GM12801 (cell line): Measurements from ENCODE around the gene FAM9C.

ENCODE experiments used
- TF ChIP-seq, protein P1 (sequence below): IDR thresholded peaks from one replicate; pipeline ENCODE4 v1.5.1; 2011; ENCODE audit warnings: control low read depth; ENCODE audit not compliant: insufficient read length; ENCODE audit errors: extremely low read depth

The FAM9C gene

DNA sequence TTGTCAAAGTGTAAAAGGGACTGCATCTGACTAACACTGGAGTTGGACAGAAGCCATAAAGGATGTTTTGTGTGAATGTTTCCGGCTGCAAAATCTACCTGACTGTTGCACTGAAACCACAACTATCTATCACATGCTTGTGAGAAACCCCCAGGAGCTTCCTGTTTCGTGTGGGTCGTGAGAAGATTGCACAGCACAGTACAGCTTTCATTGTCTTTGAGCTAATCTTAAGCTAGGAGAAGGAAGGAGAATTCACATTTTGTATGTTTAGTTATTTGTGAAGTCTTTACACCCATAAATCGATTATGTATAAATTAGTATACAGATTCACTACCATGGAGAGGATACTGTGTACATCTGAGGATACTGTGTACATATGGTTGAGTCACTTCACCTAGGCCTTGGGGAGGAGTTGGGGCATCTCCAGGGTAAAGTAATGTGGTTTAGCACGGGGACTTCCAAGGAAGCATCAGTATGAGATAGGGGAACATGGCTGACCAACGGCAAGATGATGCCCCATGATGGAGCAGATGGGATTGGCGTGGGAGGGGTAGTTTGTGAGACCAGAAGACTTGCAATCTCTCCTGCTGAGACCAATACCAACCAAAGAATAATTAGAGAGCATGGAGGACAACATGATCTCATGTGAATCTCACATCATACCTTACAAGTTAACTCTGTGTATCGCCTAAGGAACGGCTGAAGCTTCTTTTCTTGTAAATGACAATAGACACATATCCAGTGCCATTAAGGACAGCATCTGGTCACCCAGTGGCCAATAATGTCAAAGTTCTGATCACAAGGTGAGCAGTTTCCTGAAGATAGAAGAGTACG lies 43.1 kb upstream of the FAM9C start:
- TF ChIP-seq, protein P1, sequence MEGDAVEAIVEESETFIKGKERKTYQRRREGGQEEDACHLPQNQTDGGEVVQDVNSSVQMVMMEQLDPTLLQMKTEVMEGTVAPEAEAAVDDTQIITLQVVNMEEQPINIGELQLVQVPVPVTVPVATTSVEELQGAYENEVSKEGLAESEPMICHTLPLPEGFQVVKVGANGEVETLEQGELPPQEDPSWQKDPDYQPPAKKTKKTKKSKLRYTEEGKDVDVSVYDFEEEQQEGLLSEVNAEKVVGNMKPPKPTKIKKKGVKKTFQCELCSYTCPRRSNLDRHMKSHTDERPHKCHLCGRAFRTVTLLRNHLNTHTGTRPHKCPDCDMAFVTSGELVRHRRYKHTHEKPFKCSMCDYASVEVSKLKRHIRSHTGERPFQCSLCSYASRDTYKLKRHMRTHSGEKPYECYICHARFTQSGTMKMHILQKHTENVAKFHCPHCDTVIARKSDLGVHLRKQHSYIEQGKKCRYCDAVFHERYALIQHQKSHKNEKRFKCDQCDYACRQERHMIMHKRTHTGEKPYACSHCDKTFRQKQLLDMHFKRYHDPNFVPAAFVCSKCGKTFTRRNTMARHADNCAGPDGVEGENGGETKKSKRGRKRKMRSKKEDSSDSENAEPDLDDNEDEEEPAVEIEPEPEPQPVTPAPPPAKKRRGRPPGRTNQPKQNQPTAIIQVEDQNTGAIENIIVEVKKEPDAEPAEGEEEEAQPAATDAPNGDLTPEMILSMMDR = no peak

DNA sequence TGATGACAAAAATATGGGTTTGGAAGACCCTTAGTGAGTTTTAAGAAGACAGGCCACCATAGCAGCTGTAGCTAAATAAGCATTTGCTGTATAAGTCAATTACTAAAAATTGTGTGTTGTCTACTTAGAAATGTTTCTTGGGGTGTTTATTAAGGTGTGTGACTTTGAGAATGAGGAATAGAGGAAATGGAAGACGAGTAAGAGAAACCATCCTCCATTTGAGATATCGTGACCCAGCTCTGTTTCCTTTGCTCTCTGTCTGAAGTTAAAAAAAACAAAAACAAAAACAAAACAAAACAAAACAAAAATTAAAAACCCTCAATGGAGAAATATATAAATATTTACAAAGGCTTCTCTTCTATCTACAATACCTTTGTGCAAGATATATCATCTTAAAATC lies 41.7 kb upstream of the FAM9C start:
- TF ChIP-seq, protein P1 = no peak

DNA sequence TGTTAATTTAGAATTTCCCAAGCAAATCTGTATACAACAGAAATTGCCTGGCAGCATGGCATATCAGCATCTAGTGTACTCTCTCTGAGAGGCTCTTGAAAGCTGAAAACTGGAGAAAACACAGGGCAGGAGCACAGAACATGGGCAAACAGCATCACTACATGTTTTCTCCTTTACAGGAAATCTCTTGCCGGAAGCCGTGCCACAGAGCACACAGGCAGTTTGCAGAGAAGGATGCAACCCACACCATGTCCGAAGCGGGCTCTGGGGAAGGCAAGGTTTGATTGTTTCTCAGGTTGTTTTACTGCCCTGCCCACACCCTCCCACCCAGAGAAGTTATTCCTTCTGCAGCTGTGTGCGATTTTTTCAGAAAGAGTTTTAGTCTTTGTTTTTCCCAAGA lies 41.1 kb upstream of the FAM9C start:
- TF ChIP-seq, protein P1 = no peak

DNA sequence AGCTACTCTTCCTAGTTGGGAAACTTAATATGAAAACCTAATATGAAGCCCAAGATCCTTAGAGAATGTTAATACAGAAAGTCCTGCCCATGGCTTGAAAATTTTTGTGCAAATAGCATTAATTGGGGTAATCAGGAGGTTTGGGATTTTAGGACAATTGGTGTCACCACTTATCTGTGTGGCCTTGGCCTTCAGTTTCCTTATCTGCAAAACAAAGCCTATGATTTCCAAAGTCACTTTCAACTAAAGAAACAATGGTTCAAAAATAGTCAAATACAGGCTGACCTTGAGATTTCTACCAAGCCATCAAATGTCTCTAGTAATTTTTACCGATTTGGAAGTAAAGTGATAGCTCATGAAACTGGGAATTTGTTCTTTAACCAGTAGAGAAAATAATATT lies 40.2 kb upstream of the FAM9C start:
- TF ChIP-seq, protein P1 = no peak

DNA sequence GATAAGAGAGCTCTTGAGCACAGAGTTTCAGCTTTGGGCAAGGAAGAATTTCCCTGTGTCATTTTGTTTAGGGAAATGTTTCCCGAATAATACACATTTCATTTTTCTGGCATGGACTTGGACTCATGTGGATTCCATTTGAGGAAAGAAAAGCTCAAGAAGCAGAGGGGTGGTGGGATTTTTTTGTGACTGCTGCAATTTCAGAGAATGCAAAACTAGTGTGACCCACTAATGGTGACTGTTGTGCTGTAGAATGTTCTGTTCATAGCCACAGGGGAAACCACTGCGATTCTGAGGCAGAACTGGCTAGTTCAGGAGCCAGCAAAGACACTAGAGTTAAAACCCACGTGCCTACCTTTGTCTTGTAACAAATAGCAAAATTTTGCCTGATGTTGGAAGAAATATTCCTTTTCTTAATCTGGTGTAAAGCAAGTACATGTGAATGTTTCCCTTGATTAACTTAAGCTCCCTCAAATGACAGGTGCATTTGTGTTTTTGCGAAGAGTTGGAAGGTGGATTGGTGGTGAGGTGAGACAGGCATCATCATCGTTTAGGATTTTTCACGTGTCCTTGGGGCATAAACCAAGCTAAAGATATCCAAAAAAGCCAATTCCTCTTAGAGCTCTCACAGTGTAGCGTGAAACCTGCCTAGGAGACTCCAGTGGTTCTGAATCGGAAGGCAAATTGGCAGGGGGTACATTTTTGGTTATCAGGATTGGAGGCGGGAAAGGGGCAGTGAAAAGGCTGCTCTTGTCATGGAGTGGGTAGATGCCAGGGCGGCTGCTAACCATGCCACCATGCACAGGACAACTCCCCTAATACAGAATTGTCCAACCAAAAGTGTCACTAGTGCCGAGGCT lies 38.0 kb upstream of the FAM9C start:
- TF ChIP-seq, protein P1 = no peak

DNA sequence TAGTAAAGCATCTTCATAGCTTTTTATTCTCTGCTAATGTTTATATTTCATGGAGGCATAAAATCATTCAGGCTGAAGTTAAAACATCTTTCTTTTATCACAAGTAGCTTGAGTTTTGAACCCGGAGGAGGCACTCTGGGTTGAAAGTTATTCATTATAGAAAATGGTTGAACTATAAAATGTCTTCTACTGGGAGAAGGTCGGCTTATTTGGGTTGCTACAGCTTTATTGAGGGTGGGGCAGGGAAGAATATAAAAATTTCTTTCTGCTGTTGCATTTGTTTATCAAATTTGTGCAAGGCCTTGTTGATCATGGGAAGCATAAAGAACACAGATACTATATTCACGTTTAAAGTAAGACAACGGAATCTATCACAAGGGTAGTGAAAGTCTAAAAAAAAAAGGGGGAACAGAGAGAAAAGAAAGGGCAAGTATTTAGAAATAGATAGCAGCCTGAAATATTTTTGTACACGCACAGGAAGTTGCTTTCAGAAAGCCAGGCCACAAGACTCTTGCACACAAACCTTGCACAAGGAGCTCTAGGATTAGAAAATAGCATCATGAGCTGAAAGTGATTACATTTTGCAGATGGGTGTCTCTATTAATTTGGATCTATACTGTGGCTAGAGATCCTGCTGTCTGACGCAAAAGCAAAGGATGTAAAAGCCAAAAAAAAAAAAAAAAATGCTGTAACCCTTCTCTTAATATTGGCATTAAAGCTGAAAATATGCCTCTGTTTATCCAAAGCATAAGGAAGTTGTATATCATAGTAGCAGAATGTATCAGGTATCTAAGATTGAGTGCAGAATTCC lies 37.2 kb upstream of the FAM9C start:
- TF ChIP-seq, protein P1 = no peak
